BJ (cell line): ENCODE data around the gene GPR101. TPM values are rescaled to one million over a fixed set of nuclear protein-coding genes. Genes with fewer than 3 reads are reported as not detected.

ENCODE experiments used
- CTCF ChIA-PET: fragments of 350-600 bp; formaldehyde crosslinking; extraction: SDS; loops from one replicate; lab custom pipeline; 2021; ENCODE audit warnings: antibody characterized with exemption, inconsistent platforms; lab: Yijun Ruan, JAX
- POLR2A ChIA-PET: fragments of 300-600 bp; sonication (Branson Sonifier 250); formaldehyde crosslinking; extraction: SDS; loops from one replicate; lab custom pipeline; 2021; ENCODE audit warnings: antibody characterized with exemption; lab: Charles Lee
- DNase-seq: peaks from one replicate; pipeline ENCODE4 v3.0.0-alpha.2; 2011; ENCODE audit warnings: low read depth
- H3K27me3 ChIP-seq: 2 replicates; pipeline ENCODE4 v1.6.0; 2011; ENCODE audit warnings: low read length; ENCODE audit not compliant: control insufficient read depth, insufficient read depth
- H3K36me3 ChIP-seq: 2 replicates; pipeline ENCODE4 v1.5.1; 2011; ENCODE audit warnings: low read length; ENCODE audit not compliant: control insufficient read depth, insufficient read depth
- H3K4me3 ChIP-seq: 2 replicates; pipeline ENCODE4 v1.5.1; 2011; ENCODE audit warnings: low read depth, mild to moderate bottlenecking, control low read depth, low read length
- polyA plus RNA-seq: library from polyadenylated mRNA; depleted of rRNA; stranded (reverse); fragments of >200 nt; gene quantifications from 2 replicates; pipeline ENCODE4 v1.2.3, GENCODE V29; 2011
- TF ChIP-seq, protein P1 (sequence below): IDR thresholded peaks from 2 replicates; pipeline ENCODE4 v1.5.1; 2011; ENCODE audit warnings: low read depth, mild to moderate bottlenecking, control low read depth, inconsistent platforms, low read length, moderate library complexity; ENCODE audit not compliant: insufficient read depth

GPR101 gene
- polyA plus RNA-seq, 1 experiment: not detected

DNA sequence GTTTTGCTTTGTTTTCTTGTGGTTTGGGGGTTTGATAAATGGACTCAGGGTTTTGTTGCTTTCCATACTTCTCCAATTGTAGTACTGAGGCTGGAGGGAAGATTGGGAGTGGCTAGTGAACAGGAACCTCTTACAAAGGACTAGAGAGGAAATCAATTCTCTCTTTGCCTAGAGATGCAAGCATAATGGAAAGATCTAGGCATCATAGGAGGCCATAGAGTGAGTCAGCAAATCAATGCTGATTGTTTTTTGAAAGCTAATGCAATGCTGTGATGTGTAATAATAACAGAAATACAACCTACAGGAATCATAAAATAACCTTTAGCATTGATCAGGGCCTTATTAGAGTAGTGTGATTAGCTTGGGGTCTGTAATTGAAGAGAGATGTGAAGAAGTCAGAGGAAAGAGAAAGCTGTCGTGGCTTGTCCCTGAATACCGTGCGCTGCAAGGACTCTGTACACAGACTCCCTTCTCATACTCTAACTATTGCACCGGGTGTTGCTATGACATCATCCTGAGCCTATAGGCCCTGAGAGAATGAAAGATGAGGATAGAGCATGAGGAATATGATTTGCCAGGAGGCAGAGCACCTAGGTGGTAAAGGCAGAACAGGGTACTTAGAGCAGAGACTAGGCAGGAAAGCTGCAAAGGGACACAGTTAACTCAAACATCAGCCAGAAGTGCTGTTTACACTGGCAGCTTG, 29.3 kb upstream of the GPR101 start:
- no peaks in the 10 kb centered on the region for H3K36me3 ChIP-seq
- ChIA-PET CTCF (no interaction called here), POLR2A (no interaction called here)
- no peaks in the 10 kb centered on the region for H3K27me3 ChIP-seq
- no peak for DNase-seq
- H3K4me3 ChIP-seq: no peak overlapping the region
- TF ChIP-seq, protein P1, sequence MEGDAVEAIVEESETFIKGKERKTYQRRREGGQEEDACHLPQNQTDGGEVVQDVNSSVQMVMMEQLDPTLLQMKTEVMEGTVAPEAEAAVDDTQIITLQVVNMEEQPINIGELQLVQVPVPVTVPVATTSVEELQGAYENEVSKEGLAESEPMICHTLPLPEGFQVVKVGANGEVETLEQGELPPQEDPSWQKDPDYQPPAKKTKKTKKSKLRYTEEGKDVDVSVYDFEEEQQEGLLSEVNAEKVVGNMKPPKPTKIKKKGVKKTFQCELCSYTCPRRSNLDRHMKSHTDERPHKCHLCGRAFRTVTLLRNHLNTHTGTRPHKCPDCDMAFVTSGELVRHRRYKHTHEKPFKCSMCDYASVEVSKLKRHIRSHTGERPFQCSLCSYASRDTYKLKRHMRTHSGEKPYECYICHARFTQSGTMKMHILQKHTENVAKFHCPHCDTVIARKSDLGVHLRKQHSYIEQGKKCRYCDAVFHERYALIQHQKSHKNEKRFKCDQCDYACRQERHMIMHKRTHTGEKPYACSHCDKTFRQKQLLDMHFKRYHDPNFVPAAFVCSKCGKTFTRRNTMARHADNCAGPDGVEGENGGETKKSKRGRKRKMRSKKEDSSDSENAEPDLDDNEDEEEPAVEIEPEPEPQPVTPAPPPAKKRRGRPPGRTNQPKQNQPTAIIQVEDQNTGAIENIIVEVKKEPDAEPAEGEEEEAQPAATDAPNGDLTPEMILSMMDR: no peak

DNA sequence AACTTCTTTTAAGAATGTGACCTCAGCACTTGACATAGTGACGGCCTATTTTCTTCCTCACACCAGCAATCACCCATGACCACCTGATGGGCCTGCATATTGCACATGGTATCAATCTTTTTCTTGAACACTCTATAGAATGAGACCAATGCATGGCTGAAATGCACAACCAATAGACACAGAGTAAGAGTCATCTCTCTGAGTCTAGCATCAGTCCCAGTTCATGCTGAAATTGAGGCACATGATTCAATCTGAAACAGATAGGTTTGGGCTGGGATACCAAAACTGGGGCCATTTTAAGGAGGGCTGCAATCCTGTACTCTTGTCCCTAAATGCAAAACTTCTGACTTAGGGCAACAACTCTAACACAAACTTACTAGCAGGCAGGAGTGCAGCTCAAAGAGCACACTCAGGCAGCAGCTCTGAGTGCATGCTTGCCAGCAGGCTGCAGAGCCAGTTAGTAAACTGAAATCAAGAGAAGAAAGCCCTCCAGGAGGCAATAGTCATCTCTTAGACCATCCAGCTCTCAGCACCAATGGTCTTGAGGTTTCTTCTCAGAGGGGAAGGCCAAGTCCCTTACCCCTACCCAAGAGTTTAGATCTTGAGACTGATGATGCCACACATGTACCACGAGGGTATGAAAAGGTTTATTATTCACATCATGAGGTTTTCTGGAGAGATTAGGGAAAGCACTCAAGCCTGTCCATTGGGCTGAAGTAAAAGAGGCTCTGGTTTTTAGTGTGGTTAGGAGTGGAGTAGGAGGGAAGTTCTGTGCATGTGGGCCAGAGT, 24.7 kb upstream of the GPR101 start:
- TF ChIP-seq, protein P1: no peak
- DNase-seq: no peak
- ChIA-PET CTCF (interaction anchor here (0.6 kb wide), 1 partner anchor 32 kb away, joined by 3 read pairs; no protein-coding TSS in a partner anchor), POLR2A (no interaction called here)
- Histone ChIP-seq H3K36me3 (no peaks in the 10 kb centered on the region), H3K27me3 (no peaks in the 10 kb centered on the region), H3K4me3 (no peak overlapping the region)

DNA sequence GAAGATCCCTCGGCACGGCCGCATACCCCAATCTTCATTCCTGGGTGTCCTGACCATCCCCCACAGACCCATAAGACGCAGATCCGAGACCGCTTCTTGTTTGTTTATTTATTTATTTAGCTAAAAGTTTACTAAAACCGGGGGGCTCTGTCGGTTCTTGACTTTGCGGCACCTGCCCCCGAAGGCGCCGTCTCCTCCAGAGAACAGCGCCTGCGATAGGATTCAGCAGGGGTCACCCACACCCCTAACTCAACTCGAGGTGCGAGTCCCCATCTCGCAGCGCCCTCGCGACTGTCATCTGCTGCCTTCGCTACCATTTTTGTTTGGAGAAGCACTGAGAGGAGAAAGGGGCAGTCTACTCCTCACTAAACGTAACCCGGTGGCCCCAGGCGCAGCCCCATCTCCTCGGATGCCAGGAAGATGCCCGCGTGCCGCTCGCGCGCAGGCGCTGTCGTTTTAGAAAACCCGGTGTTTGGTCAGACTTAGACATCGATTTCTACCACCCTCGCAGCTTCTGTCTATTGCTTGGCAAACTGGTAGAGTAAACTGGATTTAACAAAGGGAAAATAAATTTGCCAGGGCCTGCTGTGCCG, 18.9 kb upstream of the GPR101 start:
- ChIA-PET CTCF (interaction anchor here (0.7 to 1.7 kb wide), 10 partner anchors 8 to 358 kb away, joined by 3 to 9 read pairs (median 4); no protein-coding TSS in a partner anchor), POLR2A (no interaction called here)
- DNase-seq: no peak
- Histone ChIP-seq H3K27me3 (peaks cover 4% of the 10 kb centered on the region), H3K4me3 (peak overlapping the region; percentile 36), H3K36me3 (no peaks in the 10 kb centered on the region)
- TF ChIP-seq, protein P1: no peak

DNA sequence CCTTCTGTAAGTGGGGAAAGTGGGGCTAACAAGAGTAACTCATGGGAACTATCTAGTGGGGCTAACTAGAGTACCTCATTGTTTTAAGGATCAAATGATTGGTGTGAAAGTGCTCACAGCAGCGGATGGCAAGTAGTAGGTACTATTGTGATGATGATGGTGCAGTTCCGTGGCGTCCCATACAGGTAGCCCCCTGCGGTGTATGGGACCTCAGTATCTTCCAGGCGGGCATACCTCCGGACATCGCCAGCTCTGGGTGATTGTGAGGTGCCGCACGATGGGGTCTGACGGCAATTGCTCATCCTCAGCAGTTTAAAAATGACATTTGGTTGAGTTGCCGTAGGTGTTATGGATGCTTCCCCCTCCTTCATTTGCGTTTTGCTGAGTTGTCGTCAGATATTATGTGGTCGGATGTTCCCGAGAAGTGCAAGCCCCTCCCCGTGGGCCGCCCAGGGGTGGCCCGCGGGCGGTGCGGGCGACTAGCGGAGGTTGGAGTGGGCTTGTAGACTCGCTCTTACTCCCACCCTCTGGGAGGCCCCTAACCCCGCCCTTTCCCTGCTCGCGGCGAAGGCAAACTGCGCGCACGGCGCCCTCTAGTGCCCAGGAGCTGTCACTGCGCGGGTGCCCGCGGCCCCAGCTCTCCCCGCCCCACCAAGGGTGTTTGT, 18.3 kb upstream of the GPR101 start:
- DNase-seq: no peak
- ChIA-PET POLR2A (no interaction called here), CTCF (interaction anchor here (0.7 to 1.7 kb wide), 11 partner anchors 8 to 358 kb away, joined by 3 to 9 read pairs (median 4); no protein-coding TSS in a partner anchor)
- TF ChIP-seq, protein P1: peak; percentile 88
- H3K27me3 ChIP-seq: peaks cover 4% of the 10 kb centered on the region
- H3K36me3 ChIP-seq: no peaks in the 10 kb centered on the region
- peak overlapping the region; percentile 36 for H3K4me3 ChIP-seq
